ENCODE data around the gene DYNC2H1.

DYNC2H1 gene

GRCh38 chr11:103499710-103500340, 390.6 kb downstream of the DYNC2H1 start:
- H3K23ac ChIP-seq (ENCODE audit: low read depth, low read length, poor library complexity): no peak overlapping the region
- peaks cover 0 to 8% of the 10 kb centered on the region in 2 donors for H3K4me1 ChIP-seq (ENCODE audit: control insufficient read depth in 2 of 2, insufficient read depth in 1 of 2, low read depth in 1 of 2, low read length in 2 of 2)
- no peak overlapping the region for H4K91ac ChIP-seq (ENCODE audit: low read depth, low read length, poor library complexity)
- no peaks in the 10 kb centered on the region for H3K27me3 ChIP-seq (ENCODE audit: control insufficient read depth in 3 of 3, insufficient read depth in 3 of 3, low read depth in 1 of 3, low read length in 3 of 3)
- H4K8ac ChIP-seq (ENCODE audit: low read depth, low read length): no peak overlapping the region
- no peak overlapping the region for H2BK120ac ChIP-seq (ENCODE audit: low read depth, low read length)
- no peak overlapping the region for H2AFZ ChIP-seq (ENCODE audit: low read length)
- H3K9me3 ChIP-seq (replicated peaks in 1 of 2; ENCODE audit: control insufficient read depth in 2 of 2, insufficient read depth in 1 of 2, low read depth in 1 of 2, low read length in 2 of 2): no peaks in the 10 kb centered on the region
- H2AK5ac ChIP-seq (ENCODE audit: low read depth, low read length): no peak overlapping the region
- H3K9ac ChIP-seq (ENCODE audit: low read depth, low read length, poor library complexity): no peak overlapping the region
- H3K14ac ChIP-seq (ENCODE audit: low read length): no peak overlapping the region
- no peak overlapping the region for H3K4me3 ChIP-seq (ENCODE audit: low read length in 2 of 2)
- no peak overlapping the region for H2BK5ac ChIP-seq (ENCODE audit: low read length)
- H3K4me2 ChIP-seq (ENCODE audit: insufficient read depth, low read length, poor library complexity, severe bottlenecking): no peak overlapping the region
- no peak overlapping the region for H3K4ac ChIP-seq (ENCODE audit: low read length)
- DNase-seq (ENCODE audit: low spot score): no peak
- no peak overlapping the region for H2BK12ac ChIP-seq (ENCODE audit: low read length)
- H2BK15ac ChIP-seq (ENCODE audit: low read length): no peak overlapping the region
- WGBS, 2 donors (ENCODE audit: extremely low coverage in 2 of 2, insufficient read length in 2 of 2, insufficient replicate concordance in 1 of 2): no CpG with 5 or more reads among the region's 3 CpGs
- no peak overlapping the region for H3K18ac ChIP-seq (ENCODE audit: low read length)
- H3K36me3 ChIP-seq (replicated peaks in 1 of 2; ENCODE audit: control insufficient read depth in 2 of 2, insufficient read depth in 2 of 2, low read length in 2 of 2): no peaks in the 10 kb centered on the region
- H3K79me1 ChIP-seq (ENCODE audit: low read depth, low read length): no peaks in the 10 kb centered on the region
- H3K27ac ChIP-seq (replicated peaks; ENCODE audit: low read length): no peak overlapping the region

- H4K91ac ChIP-seq (ENCODE audit: low read depth, low read length, poor library complexity): no peak overlapping the region
- no peaks in the 10 kb centered on the region for H3K9me3 ChIP-seq (replicated peaks in 1 of 2; ENCODE audit: control insufficient read depth in 2 of 2, insufficient read depth in 1 of 2, low read depth in 1 of 2, low read length in 2 of 2)
- H3K79me1 ChIP-seq (ENCODE audit: low read depth, low read length): no peaks in the 10 kb centered on the region
- no peak overlapping the region for H2BK5ac ChIP-seq (ENCODE audit: low read length)
- H3K27ac ChIP-seq (replicated peaks; ENCODE audit: low read length): no peak overlapping the region
- H3K27me3 ChIP-seq (ENCODE audit: control insufficient read depth in 3 of 3, insufficient read depth in 3 of 3, low read depth in 1 of 3, low read length in 3 of 3): no peaks in the 10 kb centered on the region
- no peak overlapping the region for H3K9ac ChIP-seq (ENCODE audit: low read depth, low read length, poor library complexity)
- no peak overlapping the region for H3K4me2 ChIP-seq (ENCODE audit: insufficient read depth, low read length, poor library complexity, severe bottlenecking)
- H2AFZ ChIP-seq (ENCODE audit: low read length): no peak overlapping the region
- H3K14ac ChIP-seq (ENCODE audit: low read length): no peak overlapping the region
- no CpG with 5 or more reads among the region's 1 CpG for WGBS, 2 donors (ENCODE audit: extremely low coverage in 2 of 2, insufficient read length in 2 of 2, insufficient replicate concordance in 1 of 2)
- H3K23ac ChIP-seq (ENCODE audit: low read depth, low read length, poor library complexity): no peak overlapping the region
- H2BK120ac ChIP-seq (ENCODE audit: low read depth, low read length): no peak overlapping the region
- H4K8ac ChIP-seq (ENCODE audit: low read depth, low read length): no peak overlapping the region
- H3K36me3 ChIP-seq (replicated peaks in 1 of 2; ENCODE audit: control insufficient read depth in 2 of 2, insufficient read depth in 2 of 2, low read length in 2 of 2): no peaks in the 10 kb centered on the region
- H2BK12ac ChIP-seq (ENCODE audit: low read length): no peak overlapping the region
- no peak overlapping the region for H3K4me3 ChIP-seq (ENCODE audit: low read length in 2 of 2)
- DNase-seq (ENCODE audit: low spot score): no peak
- H2BK15ac ChIP-seq (ENCODE audit: low read length): no peak overlapping the region
- H2AK5ac ChIP-seq (ENCODE audit: low read depth, low read length): no peak overlapping the region
- H3K4me1 ChIP-seq (ENCODE audit: control insufficient read depth in 2 of 2, insufficient read depth in 1 of 2, low read depth in 1 of 2, low read length in 2 of 2): no peaks in the 10 kb centered on the region
- no peak overlapping the region for H3K18ac ChIP-seq (ENCODE audit: low read length)
- no peak overlapping the region for H3K4ac ChIP-seq (ENCODE audit: low read length)
These were observed 406.1 kb downstream of the DYNC2H1 start for GRCh38 chr11:103515283-103515682.

- no peaks in the 10 kb centered on the region for H3K36me3 ChIP-seq (replicated peaks in 1 of 2; ENCODE audit: control insufficient read depth in 2 of 2, insufficient read depth in 2 of 2, low read length in 2 of 2)
- no peak overlapping the region for H2AK5ac ChIP-seq (ENCODE audit: low read depth, low read length)
- no peak overlapping the region for H2BK15ac ChIP-seq (ENCODE audit: low read length)
- no peak overlapping the region for H2BK120ac ChIP-seq (ENCODE audit: low read depth, low read length)
- H3K14ac ChIP-seq (ENCODE audit: low read length): no peak overlapping the region
- no peak overlapping the region for H2AFZ ChIP-seq (ENCODE audit: low read length)
- H3K9ac ChIP-seq (ENCODE audit: low read depth, low read length, poor library complexity): no peak overlapping the region
- no peak overlapping the region for H2BK5ac ChIP-seq (ENCODE audit: low read length)
- no peaks in the 10 kb centered on the region for H3K4me1 ChIP-seq (ENCODE audit: control insufficient read depth in 2 of 2, insufficient read depth in 1 of 2, low read depth in 1 of 2, low read length in 2 of 2)
- no peaks in the 10 kb centered on the region for H3K79me1 ChIP-seq (ENCODE audit: low read depth, low read length)
- no peak overlapping the region for H3K4me2 ChIP-seq (ENCODE audit: insufficient read depth, low read length, poor library complexity, severe bottlenecking)
- no peak overlapping the region for H3K4ac ChIP-seq (ENCODE audit: low read length)
- no peak overlapping the region for H2BK12ac ChIP-seq (ENCODE audit: low read length)
- H3K23ac ChIP-seq (ENCODE audit: low read depth, low read length, poor library complexity): no peak overlapping the region
- H4K91ac ChIP-seq (ENCODE audit: low read depth, low read length, poor library complexity): no peak overlapping the region
- no peaks in the 10 kb centered on the region for H3K27me3 ChIP-seq (ENCODE audit: control insufficient read depth in 3 of 3, insufficient read depth in 3 of 3, low read depth in 1 of 3, low read length in 3 of 3)
- peaks cover 0 to 2% of the 10 kb centered on the region in 2 donors for H3K9me3 ChIP-seq (replicated peaks in 1 of 2; ENCODE audit: control insufficient read depth in 2 of 2, insufficient read depth in 1 of 2, low read depth in 1 of 2, low read length in 2 of 2)
- no peak overlapping the region for H3K18ac ChIP-seq (ENCODE audit: low read length)
- H3K4me3 ChIP-seq (ENCODE audit: low read length in 2 of 2): no peak overlapping the region
- no CpG with 5 or more reads among the region's 3 CpGs for WGBS, 2 donors (ENCODE audit: extremely low coverage in 2 of 2, insufficient read length in 2 of 2, insufficient replicate concordance in 1 of 2)
- H3K27ac ChIP-seq (replicated peaks; ENCODE audit: low read length): no peak overlapping the region
- H4K8ac ChIP-seq (ENCODE audit: low read depth, low read length): no peak overlapping the region
- DNase-seq (ENCODE audit: low spot score): no peak
These were observed 411.6 kb downstream of the DYNC2H1 start for GRCh38 chr11:103520792-103521191.

- WGBS, 2 donors (ENCODE audit: extremely low coverage in 2 of 2, insufficient read length in 2 of 2, insufficient replicate concordance in 1 of 2): no CpG with 5 or more reads among the region's 2 CpGs
These were observed 415.8 kb downstream of the DYNC2H1 start for GRCh38 chr11:103525069-103525468.

More at GRCh38 chr11:103525069-103525468, 415.8 kb downstream of the DYNC2H1 start:
- Histone ChIP-seq H2BK120ac (ENCODE audit: low read depth, low read length) (no peak overlapping the region), H2BK12ac (ENCODE audit: low read length) (no peak overlapping the region), H3K23ac (ENCODE audit: low read depth, low read length, poor library complexity) (no peak overlapping the region), H3K4me1 (ENCODE audit: control insufficient read depth in 2 of 2, insufficient read depth in 1 of 2, low read depth in 1 of 2, low read length in 2 of 2) (peaks cover 0 to 3% of the 10 kb centered on the region in 2 donors), H4K8ac (ENCODE audit: low read depth, low read length) (no peak overlapping the region), H2BK5ac (ENCODE audit: low read length) (no peak overlapping the region), H3K27ac (replicated peaks; ENCODE audit: low read length) (no peak overlapping the region), H2AK5ac (ENCODE audit: low read depth, low read length) (no peak overlapping the region), H3K18ac (ENCODE audit: low read length) (no peak overlapping the region), H3K14ac (ENCODE audit: low read length) (no peak overlapping the region), H3K9me3 (replicated peaks in 1 of 2; ENCODE audit: control insufficient read depth in 2 of 2, insufficient read depth in 1 of 2, low read depth in 1 of 2, low read length in 2 of 2) (peaks cover 0 to 2% of the 10 kb centered on the region in 2 donors), H3K36me3 (replicated peaks in 1 of 2; ENCODE audit: control insufficient read depth in 2 of 2, insufficient read depth in 2 of 2, low read length in 2 of 2) (no peaks in the 10 kb centered on the region), H3K9ac (ENCODE audit: low read depth, low read length, poor library complexity) (no peak overlapping the region), H3K4ac (ENCODE audit: low read length) (no peak overlapping the region), H2AFZ (ENCODE audit: low read length) (no peak overlapping the region), H3K4me2 (ENCODE audit: insufficient read depth, low read length, poor library complexity, severe bottlenecking) (no peak overlapping the region), H3K4me3 (ENCODE audit: low read length in 2 of 2) (no peak overlapping the region), H3K27me3 (ENCODE audit: control insufficient read depth in 3 of 3, insufficient read depth in 3 of 3, low read depth in 1 of 3, low read length in 3 of 3) (no peaks in the 10 kb centered on the region), H4K91ac (ENCODE audit: low read depth, low read length, poor library complexity) (no peak overlapping the region), H2BK15ac (ENCODE audit: low read length) (no peak overlapping the region), H3K79me1 (ENCODE audit: low read depth, low read length) (no peaks in the 10 kb centered on the region)
- DNase-seq (ENCODE audit: low spot score): no peak

All from neuronal stem cell (in vitro differentiated cells).